DMS153 treated with DMSO at 0.1 percent for 48 hours (cell line): ENCODE measurements around the gene MBP.
A peak's percentile ranks its signal among the peaks of the same experiment; 100 is the strongest.
"Not testable (repeated sequence)": the region's sequence is repeated elsewhere in the genome, so short reads cannot be mapped to it uniquely, and the experiment has no call there.

ENCODE experiments used
- DNase-seq: peaks from one replicate; lab custom pipeline; 2025; ENCODE audit not compliant: unreplicated experiment; lab: John Stamatoyannopoulos, UW

MBP gene

DNA sequence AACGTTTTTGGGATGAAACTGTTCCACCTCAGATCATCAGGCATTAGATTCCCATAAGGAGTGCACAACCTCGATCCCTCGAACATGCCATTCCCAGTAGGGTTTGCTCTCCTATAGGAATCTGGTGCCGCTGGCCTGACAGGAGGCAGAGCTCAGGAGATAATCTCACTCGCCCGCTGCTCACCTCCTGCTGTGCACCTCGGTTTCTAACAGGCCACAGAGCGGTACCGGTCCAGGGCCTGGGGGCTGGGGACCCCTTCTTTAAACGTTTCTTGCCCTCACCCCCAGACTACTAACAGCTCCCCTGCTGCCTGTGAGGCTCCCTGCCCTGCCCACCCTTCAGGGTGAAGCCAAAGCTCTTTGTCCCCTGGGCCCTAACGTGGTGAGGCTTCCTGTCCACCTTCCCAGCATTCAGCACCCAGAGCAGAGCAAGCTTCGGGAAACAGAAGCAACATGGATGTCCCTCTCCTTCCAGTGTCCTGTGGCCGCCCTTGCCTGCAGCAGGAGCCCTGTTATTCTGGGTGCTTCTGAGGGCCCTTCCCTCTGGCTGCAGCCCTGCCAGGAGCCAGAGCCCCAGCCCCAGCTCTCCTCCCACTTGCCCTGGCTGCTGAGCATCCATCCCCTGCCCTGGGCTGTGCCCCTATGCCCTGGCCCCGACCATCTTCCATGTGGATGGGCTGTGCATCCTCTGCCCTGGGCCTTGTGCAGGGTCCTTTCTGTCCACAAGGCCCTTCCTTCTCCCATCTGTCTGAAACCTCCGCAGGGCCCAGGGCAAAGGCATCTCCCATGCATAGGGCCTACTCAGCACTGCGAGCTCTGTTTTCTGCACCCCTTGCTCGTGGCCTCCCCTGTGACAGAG lies 140.1 kb downstream of the MBP start:
- no peak for DNase-seq

DNA sequence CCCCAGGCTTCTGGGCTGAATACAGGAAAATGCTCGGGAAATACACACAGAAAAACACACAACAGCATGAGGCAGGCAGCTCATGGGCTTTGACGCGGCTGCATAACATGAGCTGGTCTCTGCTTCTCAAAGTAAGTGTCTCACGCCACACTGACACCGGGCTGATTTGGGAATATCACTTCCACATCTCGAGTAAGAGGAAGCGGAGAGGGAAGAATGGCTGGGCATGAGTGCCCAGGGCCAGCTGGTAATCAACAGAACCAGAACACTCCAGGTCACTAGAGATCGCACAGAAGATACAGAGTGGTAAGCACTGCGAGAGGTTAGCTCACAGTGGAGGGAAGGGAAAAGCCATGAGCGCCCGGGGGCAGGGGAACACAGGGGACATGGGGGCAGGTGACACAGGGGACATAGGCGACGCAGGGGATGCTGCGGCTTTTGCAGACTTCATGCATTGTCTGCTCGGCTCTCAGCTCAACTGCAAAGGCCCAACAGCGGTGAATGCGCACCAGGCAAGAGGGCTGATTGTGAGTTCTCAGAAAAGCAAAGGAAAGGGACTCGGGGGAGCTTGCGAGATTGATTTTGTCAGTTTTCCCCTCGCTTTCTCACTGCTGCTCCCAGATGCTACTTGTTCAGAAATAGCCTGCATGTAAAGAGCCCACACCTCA lies 141.4 kb downstream of the MBP start:
- no peak for DNase-seq

GRCh38 chr18:76990343-76991020 lies 142.1 kb downstream of the MBP start:
- DNase-seq = not testable (repeated sequence)

- DNase-seq = no peak
These were observed 142.9 kb downstream of the MBP start for GRCh38 chr18:76989647-76990190.

DNA sequence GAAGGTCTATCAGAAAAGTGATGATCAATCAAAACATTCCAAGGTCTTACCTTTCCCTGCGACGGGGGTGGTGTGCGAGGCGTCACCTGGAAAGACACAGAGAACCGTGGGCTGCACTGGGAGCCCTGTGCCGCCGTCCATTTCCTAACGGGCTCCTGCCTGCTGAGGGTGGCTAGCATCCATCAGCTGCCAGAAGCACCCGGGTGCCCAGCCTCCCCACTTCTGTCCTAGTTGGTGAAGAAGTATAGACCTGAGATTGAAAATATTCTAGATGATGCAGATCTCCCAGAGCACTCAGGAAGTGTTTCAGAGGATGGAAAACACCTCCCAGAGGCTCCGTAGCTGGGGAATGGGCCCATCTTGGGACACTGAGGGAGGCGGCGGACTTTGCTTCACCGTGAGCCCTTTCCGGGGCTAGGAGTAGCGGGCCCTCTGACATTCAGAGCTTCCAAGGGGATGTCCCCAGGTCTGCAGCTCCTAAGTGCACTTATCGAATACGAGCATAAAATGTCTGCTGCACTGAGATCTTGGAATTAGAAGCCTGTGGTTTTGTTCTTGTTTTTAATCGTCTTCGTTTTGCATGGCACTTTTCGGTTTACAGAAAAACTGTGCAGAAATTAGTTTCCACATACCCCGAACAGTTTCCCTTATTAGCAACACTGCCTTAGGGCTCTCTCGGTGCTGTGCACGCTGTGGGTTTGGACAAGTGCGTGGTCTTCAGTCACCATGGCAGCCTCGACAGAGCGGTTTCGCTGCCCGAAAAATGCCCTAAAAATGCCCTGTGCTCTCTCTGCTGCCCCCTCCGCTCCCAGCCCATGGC lies 143.5 kb downstream of the MBP start:
- DNase-seq = no peak

GRCh38 chr18:76988031-76988826 lies 144.4 kb downstream of the MBP start:
- DNase-seq = no peak

GRCh38 chr18:76986406-76986805 lies 146.2 kb downstream of the MBP start:
- DNase-seq = no peak

DNA sequence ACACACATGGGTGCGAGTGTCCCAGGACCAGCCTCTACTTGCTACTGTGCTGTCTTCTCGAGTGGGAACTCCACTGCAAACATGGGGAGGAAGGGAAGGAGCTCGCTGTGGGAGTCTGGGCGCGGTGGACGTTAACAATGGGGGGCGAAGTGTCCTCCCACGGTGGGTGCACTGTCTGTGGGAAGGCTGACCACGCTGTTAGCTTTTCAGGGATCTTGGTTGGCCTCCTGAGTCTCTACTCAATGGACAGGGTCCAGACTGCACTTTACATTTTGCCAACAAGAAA lies 146.7 kb downstream of the MBP start:
- DNase-seq = no peak

GRCh38 chr18:76985156-76985950 lies 147.2 kb downstream of the MBP start:
- no peak for DNase-seq

GRCh38 chr18:76984193-76985155 lies 148.1 kb downstream of the MBP start:
- no peak for DNase-seq

GRCh38 chr18:76983613-76984051 lies 149.0 kb downstream of the MBP start:
- DNase-seq = no peak

DNA sequence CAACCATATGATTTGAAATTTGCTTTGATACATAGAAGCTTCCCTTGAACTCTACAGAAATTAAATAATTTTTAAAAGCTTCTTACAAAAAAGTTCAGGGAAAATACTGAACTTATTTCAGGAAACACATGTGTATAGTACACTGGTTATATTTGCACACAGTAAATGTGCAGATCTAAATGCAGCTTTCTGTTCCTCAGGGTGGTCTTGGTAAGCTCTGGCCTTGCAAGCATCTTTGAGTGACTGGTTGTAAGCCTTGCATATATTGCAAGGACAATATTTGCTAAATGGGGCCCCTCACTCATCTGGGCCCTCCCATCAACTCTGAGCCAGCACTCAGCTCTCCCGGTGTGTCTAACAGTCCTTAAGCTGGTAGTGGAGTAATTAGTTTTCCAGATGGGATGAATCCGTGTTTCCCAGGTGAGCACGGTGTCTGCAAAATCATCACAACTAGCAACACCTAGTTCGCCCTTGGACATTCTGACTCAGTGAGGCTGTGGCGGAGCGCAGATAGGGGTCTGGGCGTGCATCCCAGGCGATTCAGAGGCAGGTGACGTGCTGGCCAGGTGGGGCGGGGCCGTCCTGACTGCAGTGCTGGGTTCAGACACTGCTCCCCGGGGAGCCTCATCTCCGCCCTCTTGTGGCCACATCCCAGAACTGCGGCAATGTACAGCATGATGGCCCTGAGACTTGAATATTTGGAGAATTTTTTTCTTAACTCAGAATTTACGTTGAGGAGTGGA lies 149.6 kb downstream of the MBP start:
- DNase-seq = peak; percentile 63

GRCh38 chr18:76982038-76982437 lies 150.5 kb downstream of the MBP start:
- no peak for DNase-seq

- DNase-seq = peak; percentile 8
These were observed 151.1 kb downstream of the MBP start for GRCh38 chr18:76981396-76981968.

DNA sequence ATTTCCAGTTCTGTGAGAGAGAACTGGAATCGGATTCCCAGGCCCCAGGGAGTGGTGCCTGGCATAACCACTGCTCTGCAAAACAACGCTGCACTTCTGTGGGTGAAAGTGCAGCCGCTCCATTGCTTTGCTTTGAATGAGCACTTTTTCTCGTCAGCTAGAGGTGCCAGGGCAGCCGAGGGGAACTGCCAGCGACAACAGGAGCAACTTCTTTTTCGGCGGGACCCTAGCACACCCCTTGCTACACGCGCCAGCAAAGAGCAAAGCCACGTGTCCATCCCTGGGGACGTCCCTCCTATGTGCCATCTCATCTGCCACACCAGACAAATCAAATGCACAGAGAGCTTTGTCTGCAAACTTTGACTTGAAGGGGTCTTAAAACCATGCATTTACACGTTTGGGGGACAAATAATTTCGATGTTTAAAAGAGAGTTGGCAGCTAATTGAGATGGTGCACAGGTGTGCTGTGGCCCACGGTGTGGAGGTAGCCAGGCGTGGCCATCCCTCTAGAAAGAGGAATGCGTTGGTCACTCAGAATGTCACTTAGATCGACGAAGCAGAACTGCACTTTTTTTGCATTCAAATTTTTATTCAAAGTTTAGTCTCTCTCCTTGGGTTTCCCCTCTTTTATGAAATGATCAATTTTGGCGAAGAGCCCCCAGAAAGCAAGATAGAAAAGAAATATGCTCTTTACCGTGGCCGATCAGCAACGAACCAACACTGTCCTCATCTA lies 151.8 kb downstream of the MBP start:
- DNase-seq = no peak

GRCh38 chr18:76979906-76980305 lies 152.7 kb downstream of the MBP start:
- no peak for DNase-seq
